ENCODE measurements around the gene ADM.

Gene ADM

DNA sequence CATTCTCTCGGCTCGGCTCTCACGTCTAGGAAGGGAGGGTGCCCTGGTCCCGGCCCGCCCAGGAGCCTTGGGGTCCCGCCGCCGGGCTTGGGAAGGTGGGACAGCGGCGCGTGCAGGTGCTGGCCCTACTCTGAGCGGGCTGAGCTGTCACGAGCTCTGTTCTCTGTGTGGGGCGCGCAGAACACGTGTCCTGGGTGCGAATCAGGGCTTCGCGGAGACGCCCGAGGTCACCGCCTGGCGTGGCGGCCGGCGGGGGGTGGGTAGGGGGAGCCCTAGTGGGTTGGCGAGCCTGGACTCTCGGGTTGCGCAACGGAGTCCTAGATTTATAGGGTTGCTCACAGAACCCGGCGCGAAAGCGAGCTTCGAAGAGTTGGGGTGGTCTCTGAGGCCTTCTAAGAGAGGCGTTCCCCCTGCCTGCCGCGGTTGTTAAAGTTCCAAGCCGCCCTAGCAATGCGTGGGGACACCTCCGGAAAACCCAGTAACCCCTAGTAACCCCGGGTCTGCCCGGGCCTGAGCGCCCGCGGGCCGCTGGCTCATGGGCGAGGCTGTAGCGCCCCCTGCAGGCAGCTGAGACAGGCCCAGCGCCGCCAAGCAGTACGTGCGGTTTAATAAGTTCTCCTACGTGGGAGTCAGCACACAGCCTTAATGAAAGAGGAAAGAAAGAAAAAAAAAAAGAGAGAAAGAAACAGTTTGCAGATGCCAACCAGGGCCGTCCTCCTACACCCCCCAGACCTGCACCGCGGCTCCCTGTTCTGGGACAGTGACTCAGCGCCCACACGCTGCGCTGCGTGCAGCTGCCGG, 2.7 kb downstream of the ADM start:
- peak; percentile 89 for DNase-seq (ENCODE audit: low read depth, low spot score)
- H3K27ac ChIP-seq: peak overlapping the region; percentile 99

DNA sequence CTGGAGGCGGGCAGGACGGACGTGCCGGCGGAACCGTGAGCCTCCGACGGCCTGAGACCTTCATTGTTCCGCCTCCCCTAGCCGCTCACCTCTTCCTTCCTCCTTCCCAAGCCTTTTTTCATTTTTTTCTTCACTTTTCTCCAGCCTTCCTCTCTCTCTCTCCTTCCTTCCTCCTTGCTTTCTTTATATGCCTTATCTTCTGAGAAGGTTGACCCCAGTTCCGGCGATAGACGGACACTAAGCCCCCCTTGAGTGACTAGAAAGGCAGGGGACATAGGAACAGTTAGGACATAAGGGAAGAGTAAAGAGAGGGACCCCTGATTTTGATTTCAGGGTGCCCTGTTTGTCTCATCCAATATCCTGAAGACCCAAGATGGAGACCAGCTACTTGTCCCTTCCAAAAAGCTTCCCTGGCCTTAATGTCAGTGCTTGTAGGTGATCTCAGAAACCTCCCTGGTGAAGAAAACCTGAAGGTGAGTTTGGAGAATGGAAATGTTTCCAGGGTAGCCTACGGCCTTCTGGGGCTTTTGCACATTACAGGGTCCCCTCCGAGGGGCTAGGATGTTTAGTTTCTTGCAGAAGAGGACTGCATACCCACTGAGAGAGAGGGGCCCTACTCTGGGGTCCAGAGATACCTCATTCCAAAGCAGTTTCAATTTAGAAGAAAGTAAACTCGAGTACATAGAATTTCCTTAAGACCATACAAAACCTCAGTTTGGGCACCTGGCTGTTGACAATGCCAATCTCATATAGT, 3.5 kb downstream of the ADM start:
- H3K27ac ChIP-seq: peak overlapping the region; percentile 99
- DNase-seq (ENCODE audit: low read depth, low spot score): no peak

DNA sequence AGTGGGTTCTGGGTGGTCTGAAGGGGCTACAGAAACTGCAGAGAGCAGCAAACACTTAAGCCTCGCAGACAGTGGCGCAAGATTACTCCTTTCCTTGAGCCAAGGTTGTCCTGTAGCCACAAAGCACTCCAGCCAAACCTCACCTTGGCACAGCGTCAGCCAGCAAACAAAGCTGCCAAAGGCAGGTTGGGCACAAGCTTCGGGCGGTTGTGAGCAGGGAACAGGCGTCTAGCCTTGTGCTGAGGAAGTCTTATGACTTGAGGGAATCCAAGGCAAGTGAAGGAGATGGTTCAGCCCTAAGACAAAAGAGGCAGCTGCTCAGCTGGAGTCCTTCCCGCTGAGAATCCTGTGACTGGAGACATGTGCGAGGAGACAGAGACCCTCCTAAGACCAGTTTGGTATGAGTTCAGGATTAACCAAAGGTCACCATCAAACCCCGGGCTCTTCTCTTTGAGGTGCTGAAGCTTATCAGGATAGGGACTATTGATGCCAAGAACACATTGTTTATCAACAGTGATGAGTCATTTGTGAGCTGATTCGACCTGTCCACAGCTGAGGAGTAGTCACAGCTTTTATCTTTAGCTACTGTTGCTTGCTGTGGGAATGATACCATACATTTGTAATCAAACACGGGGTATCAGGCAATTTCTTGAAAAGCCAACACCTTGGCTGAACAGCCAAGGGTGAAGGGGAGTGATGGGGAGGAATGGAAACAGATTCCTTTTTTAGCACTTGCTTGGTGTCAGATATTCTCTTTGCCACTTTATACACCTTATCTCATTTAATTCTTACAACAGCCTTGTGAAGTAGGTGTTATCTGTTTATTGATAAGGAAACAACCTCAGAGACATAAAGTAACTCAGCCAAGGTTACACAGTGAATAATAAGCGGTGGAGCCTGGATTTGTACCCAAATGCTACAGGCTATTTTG, 4.6 kb downstream of the ADM start:
- no peak for DNase-seq (ENCODE audit: low read depth, low spot score)
- peak overlapping the region; percentile 99 for H3K27ac ChIP-seq

DNA sequence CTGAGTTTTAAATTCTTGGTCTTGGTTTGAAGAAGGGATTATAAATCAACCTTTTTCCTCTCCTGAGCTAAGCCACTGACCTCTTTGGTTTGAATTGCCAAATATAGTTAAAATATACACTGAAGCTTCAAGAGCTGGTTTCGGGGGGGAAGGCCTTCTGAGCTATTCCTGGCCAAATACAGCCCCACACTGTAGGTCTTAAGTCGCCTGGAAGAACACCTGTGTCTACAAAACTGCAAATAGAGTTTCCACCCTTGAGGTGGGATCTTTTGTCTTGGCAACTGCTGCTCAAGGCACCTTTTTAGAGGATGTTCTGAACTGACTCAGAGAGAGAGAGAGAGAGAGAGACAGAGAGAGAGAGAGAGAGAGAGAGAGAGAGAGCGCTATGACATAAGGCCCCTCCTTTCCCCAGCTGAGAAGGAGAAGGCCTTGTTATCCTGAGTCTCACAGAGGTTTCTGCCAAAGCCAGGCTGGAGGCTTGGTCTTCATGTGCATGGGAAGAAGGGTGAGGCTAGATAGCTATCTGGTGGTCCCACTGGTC, 5.5 kb downstream of the ADM start:
- peak overlapping the region; percentile 99 for H3K27ac ChIP-seq
- no peak for DNase-seq (ENCODE audit: low read depth, low spot score)

DNA sequence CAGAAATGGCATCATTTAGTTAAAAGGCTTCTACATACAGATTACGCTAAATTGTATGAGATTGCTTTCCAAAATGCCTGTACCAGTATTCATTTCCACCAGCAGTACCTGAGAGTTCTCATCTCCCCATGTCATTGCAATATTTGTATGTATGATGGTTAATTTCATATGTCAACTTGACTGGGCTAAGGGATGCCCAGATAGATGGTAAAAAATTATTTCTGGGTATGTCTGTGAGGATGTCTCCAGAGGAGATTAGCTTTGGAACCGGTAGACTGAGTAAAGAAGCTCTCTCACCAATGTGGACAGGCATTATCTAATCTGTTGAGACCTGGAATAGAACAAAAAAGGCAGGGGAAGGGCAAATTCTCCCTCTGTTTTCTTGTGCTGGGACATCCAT, 6.9 kb downstream of the ADM start:
- no peak overlapping the region for H3K27ac ChIP-seq
- no peak for DNase-seq (ENCODE audit: low read depth, low spot score)

DNA sequence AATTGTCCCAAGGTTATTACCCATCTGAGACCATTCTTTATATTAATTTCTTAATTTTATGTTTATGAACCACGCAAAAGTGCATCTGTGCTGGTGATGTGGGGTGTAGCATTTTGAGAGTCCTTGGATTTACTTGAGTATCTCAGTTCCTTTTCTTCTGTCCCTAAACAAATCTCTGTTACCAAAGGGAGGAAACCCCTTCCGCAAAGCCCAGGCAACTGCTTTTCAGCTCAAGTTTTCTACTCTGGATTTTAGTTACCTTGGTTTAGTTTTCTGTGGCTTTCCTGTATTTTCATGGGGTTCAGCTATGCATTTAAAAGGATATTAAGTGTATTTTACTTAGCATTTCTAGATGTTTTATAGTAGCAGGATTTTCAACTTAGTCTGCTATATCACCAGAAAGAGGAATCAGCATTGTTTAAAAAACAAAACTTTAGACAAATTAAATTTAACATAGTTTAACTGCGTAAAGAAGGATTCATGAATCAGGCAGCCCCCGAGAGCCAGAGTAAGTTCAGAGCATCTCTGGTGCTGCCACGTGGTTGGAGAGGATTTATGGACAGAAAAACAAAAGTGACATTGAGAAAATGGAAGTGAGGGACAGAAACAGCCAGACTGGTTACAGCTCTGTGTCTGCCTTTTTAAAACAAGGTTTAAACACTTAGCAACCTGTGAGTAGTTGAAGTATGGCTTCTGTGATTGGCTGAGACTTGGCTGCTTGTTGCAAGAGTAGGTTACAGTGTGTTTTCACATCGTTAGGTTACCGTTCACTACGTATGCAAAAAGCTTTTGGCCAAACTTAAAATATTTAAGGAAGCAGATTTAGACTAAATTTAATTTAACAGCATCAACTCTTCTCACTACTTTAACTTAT, 9.6 kb downstream of the ADM start:
- no peak overlapping the region for H3K27ac ChIP-seq
- no peak for DNase-seq (ENCODE audit: low read depth, low spot score)

DNA sequence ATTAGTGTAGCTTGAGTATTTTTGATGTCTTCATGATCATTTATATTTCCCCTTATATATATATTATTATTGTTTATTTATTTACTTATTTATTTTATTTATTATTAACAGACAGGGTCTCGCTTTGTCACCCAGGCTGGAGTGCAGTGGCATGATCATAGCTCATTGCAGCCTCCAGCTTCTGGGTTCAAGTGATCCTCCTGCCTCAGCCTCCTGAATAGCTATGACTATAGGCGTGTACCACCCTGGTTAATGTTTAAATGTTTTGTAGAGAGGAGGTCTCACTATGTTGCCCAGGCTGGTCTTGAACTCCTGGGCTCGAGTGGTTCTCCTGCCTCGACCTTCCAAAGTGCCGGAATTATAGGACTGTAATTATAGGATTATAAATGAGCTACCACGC, 10.2 kb downstream of the ADM start:
- no peak overlapping the region for H3K27ac ChIP-seq
- DNase-seq (ENCODE audit: low read depth, low spot score): no peak

DNA sequence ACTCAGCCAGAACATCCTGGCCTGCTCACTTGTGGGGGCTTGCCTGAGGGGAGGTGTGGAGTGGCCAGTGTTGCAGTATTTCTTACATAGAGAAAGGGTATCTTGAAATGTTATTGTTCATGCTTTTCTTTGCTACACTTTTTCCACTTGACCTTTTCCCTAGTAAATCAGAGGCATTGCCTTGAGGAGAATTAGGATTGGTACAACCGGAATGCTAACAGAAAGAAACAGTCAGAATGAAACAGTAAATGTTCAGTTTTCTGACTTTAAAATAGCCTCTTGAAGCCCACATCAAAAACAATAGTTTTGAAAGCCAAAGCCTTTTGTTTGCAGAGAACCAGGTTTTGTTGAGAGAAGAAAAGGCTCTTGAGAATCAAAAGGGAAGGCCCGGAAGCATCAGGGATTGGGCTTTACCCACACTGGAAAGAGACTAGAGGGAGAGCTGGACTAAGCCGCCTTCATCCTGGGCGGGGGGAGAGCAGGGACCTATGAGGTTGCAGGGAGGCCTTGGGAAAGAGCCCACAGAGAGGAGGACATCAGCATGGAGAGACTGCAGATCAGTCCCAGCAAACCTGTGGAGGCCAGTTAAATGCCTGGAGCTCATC, 12.4 kb downstream of the ADM start:
- DNase-seq (ENCODE audit: low read depth, low spot score): no peak
- H3K27ac ChIP-seq: no peak overlapping the region

DNA sequence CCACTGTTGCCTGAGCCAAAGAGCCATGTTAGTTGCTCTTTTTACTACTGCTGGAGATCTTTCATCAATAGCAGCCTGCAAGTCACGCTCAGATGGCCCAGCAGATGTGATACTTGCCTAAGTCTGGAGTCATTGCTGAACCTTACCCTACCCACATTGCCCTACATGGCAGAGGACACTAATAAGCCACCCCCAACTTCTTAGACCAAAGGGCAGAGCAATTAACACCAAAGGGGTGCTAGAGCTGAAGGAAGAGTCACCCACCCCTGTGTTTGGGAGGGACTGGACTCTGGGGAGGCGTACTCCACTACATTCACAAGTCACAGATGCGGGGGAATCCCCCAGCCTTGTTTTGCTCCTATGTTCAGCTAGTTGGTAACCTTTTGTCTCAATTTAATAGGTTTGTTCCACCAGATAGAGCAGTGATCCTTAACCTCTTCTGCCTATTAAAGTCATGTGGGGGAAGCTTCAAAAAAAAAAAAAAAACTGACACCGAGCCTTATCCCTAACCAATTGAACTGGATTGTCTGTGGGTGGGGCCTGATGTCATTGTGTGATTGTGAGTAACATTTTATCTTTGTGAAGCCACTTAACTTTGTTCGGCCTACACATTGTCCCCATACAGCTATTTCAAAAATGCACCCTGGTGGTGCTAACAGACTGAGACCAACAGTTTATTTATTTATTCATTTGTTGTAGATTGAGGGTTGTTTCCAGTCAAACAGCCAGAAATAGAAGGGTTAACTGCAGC, 13.1 kb downstream of the ADM start:
- no peak for DNase-seq (ENCODE audit: low read depth, low spot score)
- no peak overlapping the region for H3K27ac ChIP-seq

DNA sequence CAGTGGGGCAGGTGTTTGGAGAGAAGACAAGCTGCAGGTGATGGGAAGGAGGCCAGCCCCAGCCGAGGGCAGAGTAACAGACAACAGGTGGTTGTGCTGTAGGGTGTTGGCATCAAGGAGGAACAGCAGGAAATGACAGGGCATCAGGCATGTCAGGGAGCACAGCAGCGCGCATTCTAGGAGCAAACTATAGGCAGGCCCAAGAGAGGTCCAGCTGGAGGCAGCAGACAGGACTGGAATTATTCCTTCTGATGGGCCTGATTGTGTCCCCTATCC, 13.6 kb downstream of the ADM start:
- H3K27ac ChIP-seq: no peak overlapping the region
- no peak for DNase-seq (ENCODE audit: low read depth, low spot score)

DNA sequence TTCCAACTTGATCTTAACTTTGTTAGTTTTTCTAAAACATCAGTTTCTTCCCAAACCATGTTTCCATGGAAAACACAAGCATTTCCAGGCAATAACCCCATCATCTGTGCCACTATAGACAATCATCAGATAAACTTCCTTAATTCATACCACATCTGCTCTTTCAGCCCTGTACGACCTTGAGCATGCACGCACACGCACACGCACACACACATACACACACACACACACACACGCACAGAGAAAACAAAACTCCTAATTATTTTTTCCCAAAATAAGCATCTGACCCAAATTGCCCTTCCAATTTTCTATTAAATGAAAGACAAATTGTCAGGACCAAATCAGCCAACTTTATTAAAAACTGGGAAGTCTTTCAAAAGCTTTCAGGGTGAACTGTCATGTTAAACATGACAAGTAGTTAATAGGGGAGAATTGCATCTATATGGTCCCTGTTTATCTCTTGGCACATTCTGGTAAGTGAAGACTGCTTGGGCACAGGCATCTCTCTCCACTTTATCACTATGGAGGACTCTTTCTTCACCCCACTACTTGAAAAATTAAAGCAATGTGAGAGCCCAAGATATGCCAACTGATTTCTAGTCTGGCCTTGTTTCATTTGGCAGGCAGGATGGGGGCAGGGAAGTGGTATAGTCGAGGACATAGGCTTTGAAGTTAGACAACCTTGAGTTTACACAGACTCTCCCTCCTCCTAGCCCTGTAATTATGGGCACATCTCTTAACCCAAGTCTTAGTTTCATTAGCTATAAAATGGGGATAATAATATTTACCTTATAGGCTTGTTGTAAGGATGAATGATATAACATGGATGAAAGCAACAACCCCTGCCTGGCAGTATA, 15.1 kb downstream of the ADM start:
- no peak for DNase-seq (ENCODE audit: low read depth, low spot score)
- no peak overlapping the region for H3K27ac ChIP-seq

DNA sequence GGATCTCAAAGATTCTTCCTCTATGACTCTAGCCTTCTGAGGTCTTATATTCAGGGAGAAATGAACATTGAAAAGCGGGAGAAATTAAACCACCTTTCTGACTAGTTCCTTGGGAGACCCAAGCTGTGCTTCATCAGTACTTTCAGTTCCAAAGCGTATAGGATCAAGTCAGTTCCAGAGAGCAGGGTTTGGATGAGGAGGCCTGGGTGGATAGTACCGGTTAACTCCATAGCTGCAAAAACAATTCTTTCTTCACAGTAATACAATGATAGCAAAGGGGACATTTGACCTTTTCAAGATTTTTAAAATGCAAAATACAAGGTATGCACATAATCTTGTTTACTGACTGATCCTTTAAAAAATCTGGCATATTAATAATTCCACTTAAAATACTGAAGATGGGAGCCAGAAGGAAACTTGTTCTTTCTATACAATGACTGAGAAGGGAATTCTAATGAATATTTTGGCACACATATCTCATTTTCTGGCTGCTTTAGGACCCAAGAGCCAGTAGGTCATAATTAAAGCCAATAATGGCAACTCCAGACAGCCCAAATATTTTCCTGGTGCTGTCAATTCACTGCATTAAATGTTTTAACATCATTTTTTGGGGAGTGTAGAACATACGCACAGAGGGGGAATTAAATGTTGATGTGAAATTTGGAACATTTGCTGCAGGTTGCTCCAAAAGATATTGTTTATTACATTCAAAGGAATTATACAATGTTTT, 16.0 kb downstream of the ADM start:
- DNase-seq (ENCODE audit: low read depth, low spot score): no peak
- no peak overlapping the region for H3K27ac ChIP-seq

DNA sequence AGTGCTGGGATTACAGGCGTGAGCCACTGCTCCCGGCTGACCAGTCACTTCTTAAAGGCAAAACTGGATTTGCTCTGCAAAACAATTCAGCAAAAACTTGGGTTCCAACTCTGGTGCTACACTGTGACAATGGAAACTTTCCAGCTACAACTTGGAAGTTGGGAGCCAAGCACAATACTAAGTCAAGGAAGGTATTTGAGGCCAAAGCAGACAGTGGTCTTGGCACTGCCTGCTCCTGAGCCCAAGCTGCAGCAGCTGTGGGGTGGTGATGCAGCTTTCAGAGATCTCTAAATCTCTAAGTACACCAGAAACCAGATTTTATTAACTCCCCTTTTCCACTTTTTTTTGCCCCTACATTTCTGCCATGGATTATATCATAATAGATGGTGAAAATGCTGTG, 17.5 kb downstream of the ADM start:
- no peak for DNase-seq (ENCODE audit: low read depth, low spot score)
- H3K27ac ChIP-seq: no peak overlapping the region

DNA sequence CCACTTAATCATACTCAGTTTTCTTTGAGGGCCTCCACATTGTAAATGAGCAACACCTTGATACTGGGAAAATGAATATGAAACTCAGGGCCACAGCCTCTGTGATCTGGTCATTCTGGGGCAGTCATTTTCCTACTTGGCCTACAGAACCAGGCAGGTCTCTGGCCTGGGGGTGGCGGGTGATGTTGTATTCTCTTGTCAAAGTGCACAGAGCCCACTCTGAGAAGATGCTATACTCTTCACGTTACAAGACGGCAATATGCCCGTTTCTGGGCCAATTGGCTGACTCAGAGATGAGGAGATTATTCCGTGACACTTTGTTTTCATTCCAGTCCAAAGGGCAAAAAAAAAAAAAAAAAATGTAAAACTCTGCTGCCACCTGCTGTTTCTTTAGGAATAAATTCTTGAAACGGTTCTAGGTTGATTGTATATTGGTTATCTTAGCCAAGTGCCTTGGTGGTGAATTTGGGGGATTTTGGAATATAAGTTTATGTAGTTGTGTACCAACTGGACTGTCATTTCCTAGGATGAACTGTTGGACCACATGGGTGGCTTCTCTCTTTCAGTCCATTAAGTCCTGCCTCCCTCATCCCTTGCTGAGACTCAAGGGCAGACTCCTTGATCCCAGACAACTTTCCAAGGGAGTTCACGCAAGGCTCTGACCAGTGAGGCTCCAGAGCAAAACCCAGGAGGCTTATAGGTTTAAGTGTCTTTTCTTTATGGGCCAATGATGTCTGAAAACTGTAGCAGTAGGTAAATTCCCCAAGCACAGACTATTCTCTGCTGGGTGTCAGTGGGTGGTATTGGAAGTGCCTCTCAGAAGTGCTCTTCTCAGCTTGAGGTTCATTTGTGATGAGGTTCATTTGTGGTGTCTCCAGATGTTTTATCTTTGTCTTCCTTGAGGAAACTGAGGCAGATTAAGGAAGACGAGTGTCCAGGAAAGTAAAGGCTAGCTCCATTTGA, 18.2 kb downstream of the ADM start:
- no peak for DNase-seq (ENCODE audit: low read depth, low spot score)
- no peak overlapping the region for H3K27ac ChIP-seq

DNA sequence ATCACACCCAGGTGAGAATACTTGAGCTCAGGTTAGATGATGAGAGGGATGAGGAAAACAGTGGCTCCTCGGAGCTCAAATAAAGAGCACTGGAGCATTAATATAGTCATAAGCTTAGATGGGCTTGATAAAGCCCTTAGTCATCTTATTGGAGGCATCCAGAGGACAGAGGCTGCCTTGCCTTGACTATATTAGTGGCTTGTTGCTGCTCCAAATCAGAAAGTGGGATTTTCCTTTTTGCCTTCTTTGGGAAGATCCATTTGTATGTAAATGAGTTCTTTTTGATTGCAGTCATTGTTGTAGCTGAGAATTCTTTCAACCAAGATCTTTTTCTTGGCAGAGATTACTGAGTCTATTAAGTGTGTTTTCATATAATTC, 18.9 kb downstream of the ADM start:
- no peak for DNase-seq (ENCODE audit: low read depth, low spot score)
- no peak overlapping the region for H3K27ac ChIP-seq

DNA sequence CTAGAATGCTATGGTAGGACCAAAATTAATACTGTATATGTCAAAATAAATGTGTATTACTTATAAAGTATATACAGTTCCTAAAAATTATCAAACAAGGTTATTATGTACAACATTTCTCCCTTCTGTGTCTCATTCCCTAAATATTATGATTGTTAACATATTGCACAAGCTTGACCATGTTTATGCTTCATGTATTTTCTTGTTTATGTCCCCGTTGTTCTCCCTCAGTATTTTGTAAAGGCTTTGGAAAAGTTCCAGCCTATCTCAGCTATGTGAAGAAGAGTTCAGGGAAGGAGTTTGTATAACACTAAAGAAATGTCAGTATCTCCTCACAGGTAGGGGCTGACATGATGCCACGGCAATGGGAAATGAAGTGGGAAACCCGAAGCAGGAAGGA, 19.6 kb downstream of the ADM start:
- no peak for DNase-seq (ENCODE audit: low read depth, low spot score)
- H3K27ac ChIP-seq: no peak overlapping the region

All from epithelial cell of prostate (primary cell).